ENCODE data around the gene KCNA10.

The KCNA10 gene

DNA sequence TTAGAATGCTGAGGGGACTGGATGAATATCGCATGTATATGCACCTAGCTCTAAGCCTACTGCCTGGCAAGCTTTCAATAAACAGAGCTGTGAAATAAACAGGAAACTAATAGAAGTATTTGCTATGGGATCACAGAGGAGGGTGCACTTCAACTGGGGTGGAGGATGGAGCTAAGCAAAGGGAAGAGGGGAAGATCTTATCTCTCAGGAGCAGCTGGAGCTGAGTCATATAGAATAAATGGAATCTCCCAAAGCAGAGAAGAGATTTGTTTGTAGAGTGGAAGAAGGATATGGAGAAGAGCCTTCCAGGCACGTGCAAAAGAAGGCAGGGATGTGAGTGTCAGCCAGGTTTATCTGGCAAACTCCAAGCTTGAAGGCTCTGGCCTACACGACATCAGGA is 17.0 kb upstream of the KCNA10 start:
- TF ChIP-seq, protein P1, sequence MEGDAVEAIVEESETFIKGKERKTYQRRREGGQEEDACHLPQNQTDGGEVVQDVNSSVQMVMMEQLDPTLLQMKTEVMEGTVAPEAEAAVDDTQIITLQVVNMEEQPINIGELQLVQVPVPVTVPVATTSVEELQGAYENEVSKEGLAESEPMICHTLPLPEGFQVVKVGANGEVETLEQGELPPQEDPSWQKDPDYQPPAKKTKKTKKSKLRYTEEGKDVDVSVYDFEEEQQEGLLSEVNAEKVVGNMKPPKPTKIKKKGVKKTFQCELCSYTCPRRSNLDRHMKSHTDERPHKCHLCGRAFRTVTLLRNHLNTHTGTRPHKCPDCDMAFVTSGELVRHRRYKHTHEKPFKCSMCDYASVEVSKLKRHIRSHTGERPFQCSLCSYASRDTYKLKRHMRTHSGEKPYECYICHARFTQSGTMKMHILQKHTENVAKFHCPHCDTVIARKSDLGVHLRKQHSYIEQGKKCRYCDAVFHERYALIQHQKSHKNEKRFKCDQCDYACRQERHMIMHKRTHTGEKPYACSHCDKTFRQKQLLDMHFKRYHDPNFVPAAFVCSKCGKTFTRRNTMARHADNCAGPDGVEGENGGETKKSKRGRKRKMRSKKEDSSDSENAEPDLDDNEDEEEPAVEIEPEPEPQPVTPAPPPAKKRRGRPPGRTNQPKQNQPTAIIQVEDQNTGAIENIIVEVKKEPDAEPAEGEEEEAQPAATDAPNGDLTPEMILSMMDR (IDR thresholded peaks at IDR 0.05), result no peak
- peaks cover 0 to 24% of the 10 kb centered on the region in 2 donors for H3K27me3 ChIP-seq
- intact Hi-C loops (cut with DNase I; ENCODE audit: low total_unique reads), result no loop called here

DNA sequence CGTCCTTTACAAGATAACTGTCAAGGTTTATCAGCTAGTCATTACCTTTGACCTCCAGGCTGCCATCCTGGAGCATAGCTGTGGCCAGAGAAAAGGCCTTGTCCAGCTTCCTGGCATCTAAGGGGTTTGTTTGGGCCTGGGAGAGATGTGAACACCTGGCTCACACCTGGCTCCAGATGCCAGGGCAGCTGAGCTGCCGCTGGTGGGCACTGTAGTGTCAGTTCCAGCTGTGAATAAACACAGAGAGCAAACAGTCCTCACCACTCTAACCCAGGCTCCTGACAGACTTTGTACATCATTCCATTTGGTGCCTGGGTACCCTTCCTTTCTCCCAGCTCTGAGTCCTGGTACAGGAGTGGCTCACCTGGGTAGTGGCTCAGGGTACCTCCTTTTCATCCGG is 14.3 kb upstream of the KCNA10 start:
- TF ChIP-seq, protein P1 (IDR thresholded peaks at IDR 0.05), result no peak
- Histone ChIP-seq H3K9me3 (no peaks in the 10 kb centered on the region), H3K4me1 (no peaks in the 10 kb centered on the region), H3K27ac (no peak overlapping the region), H3K27me3 (peaks cover 0 to 39% of the 10 kb centered on the region in 2 donors), H3K36me3 (no peaks in the 10 kb centered on the region), H3K4me3 (no peak overlapping the region)
- intact Hi-C loops (cut with DNase I; ENCODE audit: low total_unique reads), result no loop called here
- DNase-seq, result peak in 1 of 2 donors; percentile 6

More for the DNA sequence above, 17.0 kb upstream of the KCNA10 start:
- Histone ChIP-seq H3K4me1 (no peaks in the 10 kb centered on the region), H3K9me3 (no peaks in the 10 kb centered on the region), H3K27ac (no peak overlapping the region), H3K4me3 (no peak overlapping the region), H3K36me3 (no peaks in the 10 kb centered on the region)
- no peak for DNase-seq

DNA sequence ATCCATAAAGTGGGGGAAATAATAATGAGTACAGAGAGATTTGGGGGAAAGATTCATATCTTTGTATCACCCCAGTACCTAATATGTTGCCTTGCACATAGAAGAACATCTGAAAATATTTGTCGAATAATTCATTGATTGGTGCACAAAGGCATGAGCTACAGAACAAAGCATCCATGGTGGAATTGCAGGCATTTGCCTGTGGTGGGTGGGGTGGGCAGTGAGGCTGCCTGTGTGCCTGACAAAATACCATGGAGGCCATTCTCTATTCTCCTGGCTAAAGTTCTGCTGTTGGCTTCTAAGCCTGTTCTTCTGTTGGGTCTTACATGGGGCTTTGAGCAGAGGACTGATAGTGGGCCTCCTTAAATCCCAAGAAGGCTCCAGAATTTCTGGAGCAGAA is 10.0 kb upstream of the KCNA10 start:
- no peak for DNase-seq
- TF ChIP-seq, protein P1 (IDR thresholded peaks at IDR 0.05), result no peak
- Histone ChIP-seq H3K27me3 (peaks cover 0 to 62% of the 10 kb centered on the region in 2 donors), H3K4me3 (no peak overlapping the region), H3K36me3 (no peaks in the 10 kb centered on the region), H3K9me3 (no peaks in the 10 kb centered on the region), H3K4me1 (peaks cover 0 to 5% (median 2%) of the 10 kb centered on the region in 4 donors), H3K27ac (no peak overlapping the region)
- intact Hi-C loops (cut with DNase I; ENCODE audit: low total_unique reads), result loop anchor here (10.0 kb wide), 1 partner anchor 236 kb away; no protein-coding TSS in a partner anchor

DNA sequence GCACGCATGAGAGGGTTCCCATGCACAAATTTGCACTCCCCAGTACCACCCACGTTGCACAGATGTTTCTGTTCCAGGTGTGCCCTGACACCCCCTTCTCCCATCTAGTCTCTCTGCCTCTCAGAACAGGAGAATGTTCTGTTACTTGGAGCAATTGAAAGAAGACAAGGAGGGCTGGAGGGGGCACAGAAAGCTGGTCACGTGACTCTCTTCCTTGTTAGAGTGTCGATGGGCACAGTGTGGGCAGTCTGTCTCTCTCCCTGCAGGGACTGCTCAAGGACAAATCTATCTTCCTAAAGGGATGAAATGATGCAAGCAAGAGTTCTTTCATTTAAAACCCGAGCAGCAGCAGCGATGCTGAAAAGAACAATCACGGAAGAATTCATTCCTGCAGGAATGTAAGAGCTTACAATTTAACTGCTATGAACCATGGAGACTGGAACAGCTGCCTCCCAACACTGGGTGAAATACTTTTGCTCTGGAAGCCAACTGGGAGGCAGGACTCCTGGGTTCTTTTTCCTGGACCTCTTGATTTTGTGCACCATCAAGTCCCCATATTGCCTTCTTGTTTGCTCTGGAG is 7.3 kb upstream of the KCNA10 start:
- no peak overlapping the region for H3K4me3 ChIP-seq
- DNase-seq, result no peak
- H3K36me3 ChIP-seq, result no peaks in the 10 kb centered on the region
- intact Hi-C loops (cut with DNase I; ENCODE audit: low total_unique reads), result loop anchor here (10.0 kb wide), 1 partner anchor 239 kb away; no protein-coding TSS in a partner anchor
- no peaks in the 10 kb centered on the region for H3K9me3 ChIP-seq
- H3K27ac ChIP-seq, result no peak overlapping the region
- peaks cover 0 to 5% (median 2%) of the 10 kb centered on the region in 4 donors for H3K4me1 ChIP-seq
- peaks cover 0 to 59% of the 10 kb centered on the region in 2 donors for H3K27me3 ChIP-seq
- TF ChIP-seq, protein P1 (IDR thresholded peaks at IDR 0.05), result no peak

GRCh38 chr1:110525249-110525595 is 6.2 kb upstream of the KCNA10 start:
- DNase-seq, result no peak
- intact Hi-C loops (cut with DNase I; ENCODE audit: low total_unique reads), result loop anchor here (2.0 to 10.0 kb wide), 2 partner anchors 94 to 240 kb away; no protein-coding TSS in a partner anchor
- Histone ChIP-seq H3K36me3 (no peaks in the 10 kb centered on the region), H3K27ac (no peak overlapping the region), H3K27me3 (peaks cover 0 to 48% of the 10 kb centered on the region in 2 donors), H3K9me3 (no peaks in the 10 kb centered on the region), H3K4me1 (peaks cover 0 to 5% (median 2%) of the 10 kb centered on the region in 4 donors), H3K4me3 (no peak overlapping the region)
- TF ChIP-seq, protein P1 (IDR thresholded peaks at IDR 0.05), result no peak
